Epidermal melanocyte (primary cell): ENCODE results near the gene PIGZ.

ENCODE experiments used
- DNase-seq: peaks from one replicate; pipeline ENCODE4 v3.0.0; 2011; ENCODE audit warnings: low spot score; ENCODE audit not compliant: insufficient read length

Gene PIGZ

GRCh38 chr3:197001972-197002700 lies 33.5 kb upstream of the PIGZ start:
- no peak for DNase-seq

DNA sequence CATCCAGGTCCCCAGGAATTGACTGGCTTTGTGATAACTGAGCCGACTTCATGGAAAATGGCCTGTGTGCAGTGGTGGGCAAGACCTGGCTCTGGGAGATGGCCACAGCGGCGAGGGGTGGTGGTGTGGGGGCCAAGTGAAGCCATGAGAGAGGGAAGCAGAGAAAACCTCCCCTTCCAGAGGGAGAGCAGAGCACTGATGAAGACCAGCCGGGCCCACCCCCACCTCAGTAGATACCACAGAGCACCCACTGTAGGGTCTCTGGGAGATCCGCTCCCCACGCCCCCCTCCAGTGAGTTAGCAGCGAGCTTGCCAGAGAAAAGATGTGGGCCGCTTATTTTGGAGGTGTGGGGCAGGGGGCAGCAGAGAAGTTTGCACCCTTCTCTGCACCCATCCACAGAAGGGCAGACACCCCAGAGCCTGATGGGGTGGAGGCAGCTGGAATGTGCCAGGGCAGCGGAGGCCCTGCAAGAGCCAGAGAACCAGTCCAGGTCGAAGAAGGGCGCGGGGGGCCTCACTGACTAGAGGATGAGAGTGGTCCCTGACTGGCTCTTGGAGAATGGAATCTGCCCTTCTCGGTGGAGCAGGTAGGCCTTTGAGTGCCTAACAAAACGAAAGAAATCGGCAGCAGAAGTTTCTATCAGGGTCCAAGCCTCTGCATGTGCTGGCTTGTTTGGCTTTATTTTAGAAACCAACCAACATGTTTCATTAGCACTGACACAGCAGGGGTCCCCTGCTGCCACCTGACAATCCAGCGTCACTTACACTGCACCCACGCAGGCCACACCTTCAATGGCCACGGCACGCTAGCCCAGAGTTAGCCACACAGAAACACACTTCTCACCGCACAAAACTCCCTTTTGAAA lies 32.7 kb upstream of the PIGZ start:
- no peak for DNase-seq

DNA sequence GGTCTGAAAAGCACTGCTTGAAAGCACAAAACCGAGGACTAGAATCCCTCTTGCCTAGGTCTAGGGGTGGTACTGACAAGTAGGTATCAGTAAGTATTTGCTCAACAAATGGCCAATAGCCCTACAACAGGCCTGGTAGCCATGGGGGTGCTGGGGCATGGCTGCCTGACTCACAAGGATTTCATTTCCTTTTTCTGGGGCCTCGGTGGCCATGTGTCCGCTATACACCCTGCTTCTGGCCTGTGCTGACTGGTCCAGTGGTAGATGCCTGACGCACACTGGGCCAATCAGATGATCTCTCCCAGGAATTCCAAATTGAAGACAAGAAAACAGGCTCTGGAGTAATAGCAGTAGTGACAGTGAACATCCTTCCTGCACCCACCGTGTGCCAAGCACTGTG lies 31.6 kb upstream of the PIGZ start:
- no peak for DNase-seq

GRCh38 chr3:196998966-196999760 lies 30.5 kb upstream of the PIGZ start:
- no peak for DNase-seq

GRCh38 chr3:196997311-196997710 lies 28.7 kb upstream of the PIGZ start:
- no peak for DNase-seq

DNA sequence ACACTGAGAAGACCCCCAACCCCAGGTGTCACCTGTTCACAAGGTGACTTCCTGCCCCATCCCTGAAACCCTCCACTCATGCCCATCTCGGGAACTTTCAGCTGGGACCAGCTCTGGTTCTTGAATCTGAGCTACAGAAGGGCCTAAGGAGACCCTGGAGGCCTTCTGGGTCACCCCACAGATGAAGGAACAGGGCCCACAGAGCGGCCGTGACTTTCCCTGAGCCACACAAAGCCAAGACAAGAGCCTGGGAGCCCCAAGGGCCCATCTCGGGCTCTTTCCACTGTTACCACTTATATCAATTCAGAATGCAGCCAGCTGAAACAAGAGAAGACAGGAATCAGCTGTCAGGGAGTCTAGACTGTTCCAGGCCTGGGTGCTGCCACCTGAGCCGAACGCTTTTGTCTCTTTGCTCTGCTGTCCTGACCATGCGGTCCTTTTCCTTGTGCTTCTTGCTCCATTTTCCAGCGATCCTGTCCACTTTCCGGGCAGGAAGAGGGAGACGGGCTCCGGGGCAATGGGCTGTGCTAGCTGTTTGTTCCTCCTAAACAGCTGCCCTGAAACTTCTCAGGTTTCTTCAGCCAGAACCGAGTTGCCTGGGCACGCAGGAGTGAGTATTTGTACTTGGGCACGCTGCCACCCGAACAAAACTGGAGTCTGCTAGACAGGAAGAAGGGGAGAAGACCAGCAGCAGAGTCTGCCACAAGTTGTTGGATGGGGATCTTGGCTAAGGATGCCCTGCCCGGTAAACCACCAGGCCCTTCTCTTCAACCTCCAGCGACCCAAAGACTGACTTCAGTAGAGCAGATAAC lies 28.0 kb upstream of the PIGZ start:
- DNase-seq = no peak

DNA sequence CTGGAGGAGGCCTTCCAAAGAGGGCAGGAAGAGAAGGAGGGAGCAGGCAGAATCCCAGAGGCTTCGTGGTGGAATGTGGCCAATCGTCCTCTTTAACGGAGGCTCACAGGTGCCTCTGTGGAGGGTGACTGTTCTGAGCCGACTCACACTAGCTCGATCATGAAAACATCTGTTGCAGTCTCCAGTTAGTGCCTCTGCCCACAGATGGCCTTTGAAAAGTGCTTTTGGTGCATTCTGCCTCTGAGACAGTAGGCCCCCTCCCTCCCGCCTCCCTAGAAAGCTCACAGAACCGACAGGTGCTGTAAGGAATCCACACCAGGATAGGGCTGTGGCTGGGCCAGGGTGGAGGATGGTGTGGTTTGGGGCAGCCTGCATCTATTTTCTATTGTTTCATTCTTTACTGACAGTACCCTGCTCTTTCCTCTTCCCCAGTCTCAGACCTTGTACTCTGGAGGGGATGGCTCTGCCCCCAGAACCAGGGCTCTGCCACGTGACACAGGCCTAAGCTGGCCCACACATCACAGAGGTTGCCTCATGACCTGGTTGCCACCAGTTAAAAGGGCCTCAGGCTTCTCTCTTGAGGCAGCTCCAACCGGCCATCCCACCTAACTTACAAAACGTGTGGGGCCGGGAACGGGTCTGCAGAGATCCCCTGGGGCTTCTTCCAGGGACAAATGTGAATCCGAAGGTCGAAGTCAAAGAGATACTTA lies 27.2 kb upstream of the PIGZ start:
- no peak for DNase-seq

GRCh38 chr3:196995027-196995426 lies 26.4 kb upstream of the PIGZ start:
- no peak for DNase-seq

DNA sequence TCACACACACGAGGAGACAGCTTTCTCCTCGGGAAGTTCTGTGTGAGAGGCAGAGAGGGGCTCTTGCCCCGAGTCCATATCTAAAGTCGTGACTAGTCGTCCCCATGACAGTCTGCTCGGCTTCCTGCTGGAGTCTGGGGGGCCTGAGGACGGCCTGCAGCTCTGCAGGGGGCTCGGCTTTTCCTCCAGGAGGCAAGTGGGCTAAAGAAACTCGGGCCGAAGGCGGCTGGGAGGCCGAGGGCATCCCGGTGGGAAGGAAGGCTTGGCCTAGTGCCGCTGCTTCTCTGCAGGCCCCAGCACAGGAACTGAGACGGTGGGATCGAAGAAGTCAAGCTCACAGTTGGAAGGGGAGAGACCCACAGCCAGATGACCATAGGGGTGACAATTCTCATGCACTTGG lies 25.4 kb upstream of the PIGZ start:
- no peak for DNase-seq

GRCh38 chr3:196992461-196993065 lies 23.9 kb upstream of the PIGZ start:
- no peak for DNase-seq

DNA sequence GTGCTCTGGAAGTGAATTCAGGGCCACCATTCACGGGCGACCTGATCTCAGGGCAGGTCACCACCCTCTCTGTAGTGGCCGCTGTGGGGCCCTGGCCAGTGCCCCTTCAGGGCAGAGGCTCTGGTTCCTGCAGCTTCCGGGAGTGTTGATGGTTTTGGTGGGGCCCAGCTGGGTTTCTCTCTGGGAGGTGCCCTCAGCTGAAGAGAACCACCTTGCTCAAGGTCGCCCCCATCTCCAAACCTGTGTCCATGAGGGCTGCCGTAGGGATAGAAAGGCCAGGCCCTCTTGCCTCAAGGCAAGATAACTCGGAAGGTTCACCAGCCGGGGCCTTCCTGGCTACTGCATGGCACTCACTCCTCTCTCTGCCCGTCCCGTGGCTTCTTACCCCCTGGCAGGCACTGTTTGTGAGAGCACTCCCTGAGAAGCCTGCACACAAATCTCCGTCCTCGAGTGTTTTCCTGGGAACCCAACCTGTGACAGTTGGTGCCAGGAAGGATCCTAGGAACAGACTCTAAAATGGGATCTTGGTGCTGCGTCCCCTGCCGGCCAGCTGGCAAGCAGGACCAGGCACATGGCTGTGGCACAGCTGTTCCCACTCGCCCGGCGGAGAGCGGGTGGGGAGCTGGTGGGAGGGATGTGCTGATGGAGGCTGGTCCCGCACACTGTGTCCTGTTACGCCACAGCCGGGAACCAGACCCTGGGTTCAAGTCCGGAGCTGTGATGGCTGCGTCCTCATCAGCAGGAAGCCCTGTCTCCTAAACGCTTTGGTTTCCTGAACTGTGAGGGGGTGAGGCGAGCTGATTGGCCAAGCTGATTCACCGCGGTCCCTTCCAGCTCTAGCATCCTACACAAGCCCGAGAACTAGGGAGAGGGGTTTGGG lies 23.2 kb upstream of the PIGZ start:
- no peak for DNase-seq

DNA sequence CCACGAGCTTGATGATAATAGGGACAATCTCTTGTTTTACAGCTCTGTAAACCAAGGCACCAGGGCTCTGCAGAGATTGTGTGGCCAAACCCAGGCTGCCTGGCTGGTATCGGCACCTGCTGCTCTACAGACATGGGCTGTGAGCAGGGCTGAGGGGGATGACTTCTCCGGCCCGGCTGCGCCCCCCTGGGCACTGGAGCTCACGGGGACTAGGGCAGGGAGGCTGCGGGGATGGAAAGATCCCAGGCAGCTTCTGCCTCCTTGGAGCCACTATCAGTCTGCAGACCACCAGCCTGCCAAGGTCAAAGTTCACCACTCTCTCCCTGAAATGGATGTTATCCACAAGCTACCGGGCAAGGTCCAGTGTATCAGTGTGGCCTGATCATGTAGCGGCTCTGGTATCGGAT lies 22.0 kb upstream of the PIGZ start:
- DNase-seq = no peak

DNA sequence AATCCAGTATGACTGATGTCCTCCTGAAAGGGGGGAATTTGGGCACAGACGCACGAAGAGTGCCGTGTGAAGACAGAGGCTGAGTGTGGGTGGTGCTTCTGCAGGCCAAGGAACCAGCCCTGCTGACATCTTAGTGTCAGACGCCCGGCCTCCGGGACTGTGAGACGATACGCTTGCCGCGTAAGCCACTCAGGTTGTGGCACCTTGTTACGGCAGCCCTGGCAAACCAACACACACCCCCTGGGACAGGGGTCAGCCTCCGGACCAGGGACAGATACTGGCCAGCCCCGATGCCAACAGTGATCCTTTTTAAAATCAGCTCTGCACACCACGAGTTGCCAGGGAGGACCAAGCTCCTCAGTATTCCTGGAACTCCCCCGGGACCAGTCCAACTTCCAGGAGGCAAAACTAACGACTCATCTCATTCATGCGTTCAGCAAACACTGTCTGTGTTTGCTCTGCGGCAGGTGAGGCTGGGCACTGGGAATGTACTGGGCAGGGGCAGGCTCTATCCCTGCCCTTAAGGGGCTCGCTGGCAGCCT lies 21.2 kb upstream of the PIGZ start:
- no peak for DNase-seq

GRCh38 chr3:196988241-196989029 lies 19.8 kb upstream of the PIGZ start:
- DNase-seq = no peak

GRCh38 chr3:196987022-196987421 lies 18.4 kb upstream of the PIGZ start:
- DNase-seq = no peak

DNA sequence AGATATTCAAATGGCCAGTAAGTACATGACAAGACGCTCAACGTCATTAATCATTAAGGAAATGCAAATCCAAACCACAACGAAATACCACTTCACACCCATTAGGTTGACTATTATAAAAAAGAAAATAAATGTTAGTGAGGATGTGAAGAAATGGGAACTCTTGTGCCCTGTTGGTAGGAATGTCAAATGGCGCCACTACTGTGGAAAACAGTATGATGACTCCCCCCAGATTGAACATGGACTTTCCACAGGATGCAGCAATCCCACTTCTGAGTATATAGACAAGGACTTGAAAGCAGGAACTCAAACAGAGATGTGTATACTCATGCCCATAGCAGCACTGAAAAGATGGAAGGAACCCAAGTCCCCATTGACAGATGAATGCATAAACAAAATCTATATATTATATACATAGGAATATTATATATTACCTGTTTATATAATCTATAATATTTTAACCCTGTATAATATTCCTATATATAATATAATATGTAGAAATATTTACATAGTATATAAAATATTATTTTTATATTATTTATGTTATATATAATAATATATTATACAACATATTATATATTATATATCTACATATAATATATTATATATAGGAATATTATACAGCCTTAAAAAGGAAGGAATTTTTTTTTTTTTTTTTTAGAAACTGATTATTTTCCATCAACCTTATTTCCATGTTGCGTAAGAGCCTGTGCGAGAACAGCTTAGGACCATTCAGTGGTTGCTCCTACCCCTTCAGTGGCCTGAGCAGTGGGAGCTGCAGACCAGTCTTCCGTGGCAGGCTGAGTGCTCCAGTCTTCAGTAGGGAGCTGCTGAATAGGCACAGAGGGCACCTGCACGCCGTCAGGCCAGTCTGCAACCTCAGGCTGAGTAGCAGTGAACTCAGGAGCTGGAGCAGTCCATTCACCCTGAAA lies 17.6 kb upstream of the PIGZ start:
- DNase-seq = no peak

- no peak for DNase-seq
These were observed 16.7 kb upstream of the PIGZ start for GRCh38 chr3:196985298-196985697.
